DMS153 (cell line): ENCODE measurements around the gene FAT1.

Source experiments
- DNase-seq: peaks from one replicate; lab custom pipeline; 2025; lab: John Stamatoyannopoulos, UW

Gene FAT1

DNA sequence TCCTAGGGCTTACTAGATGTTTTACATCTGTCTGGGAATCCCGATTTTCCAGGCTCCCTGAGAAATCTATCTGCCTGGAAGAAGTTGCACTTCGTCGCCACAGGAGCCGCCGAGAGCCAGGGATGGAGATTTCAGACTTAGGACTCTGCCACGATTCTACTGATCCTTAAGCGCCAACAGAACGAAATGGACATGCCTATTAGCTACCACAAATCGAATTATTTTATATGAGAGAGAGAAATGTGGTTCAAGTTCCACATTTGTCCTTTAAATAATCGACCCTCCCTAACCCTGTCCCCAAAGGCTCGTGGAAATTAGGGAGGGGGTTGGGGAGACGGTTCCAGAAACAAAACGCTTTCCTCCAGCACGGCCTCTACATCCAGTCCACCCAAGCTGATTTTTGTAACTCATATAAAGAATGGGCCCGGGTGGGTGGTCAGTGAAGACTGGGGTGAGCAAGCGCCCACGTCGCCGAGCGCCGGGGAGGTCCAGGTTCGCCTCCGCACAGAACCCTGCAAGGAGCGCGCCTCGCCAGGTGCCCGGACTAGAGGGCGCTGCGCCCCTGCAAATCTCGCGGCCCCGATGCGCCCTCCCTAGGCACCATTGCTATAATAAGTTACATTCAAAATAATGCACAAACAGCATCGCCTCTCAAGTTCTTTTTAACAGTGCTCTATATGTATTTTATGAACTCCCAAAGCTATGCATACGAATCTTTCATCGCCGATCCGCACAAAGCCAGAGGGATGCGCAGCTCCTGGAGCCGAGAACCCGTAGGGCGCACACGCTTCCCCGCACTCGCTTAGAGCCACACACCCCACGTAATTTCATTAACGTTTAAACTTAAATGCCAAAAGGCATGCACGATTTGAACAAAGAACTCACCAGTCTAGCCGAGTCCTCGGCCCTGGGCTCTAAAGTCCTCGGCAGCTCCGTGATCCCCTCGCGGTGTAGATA lies 2.1 kb upstream of the FAT1 start:
- DNase-seq: peak; percentile 58

DNA sequence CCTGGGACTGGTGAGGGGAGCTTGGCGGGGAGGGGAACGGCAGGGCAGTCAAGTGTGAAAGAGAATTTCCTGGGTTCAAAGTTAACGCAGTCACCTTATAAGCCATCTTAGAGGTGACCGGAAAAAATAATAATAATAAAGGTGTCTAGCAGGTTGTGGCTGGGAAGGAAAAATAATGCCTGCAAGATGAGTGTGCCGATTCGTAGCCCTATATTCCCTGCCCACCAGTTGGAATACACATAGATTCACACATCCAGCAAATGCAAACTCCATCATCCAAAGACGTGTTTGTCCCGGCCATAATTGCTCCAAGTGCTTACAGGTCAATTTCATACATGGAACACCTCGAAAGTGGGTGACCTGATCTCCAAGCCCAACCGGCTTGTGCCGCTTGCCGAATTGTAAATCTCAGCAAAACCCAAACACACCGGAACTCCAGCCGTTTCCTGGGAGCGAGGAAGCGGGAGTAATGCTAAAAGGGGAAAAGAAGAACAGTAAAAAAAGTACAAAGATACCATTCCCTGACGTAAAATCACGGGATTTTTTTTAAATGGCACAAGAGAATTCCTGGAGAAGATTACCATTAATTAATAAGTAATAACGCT lies 1.3 kb upstream of the FAT1 start:
- DNase-seq: peak; percentile 21

DNA sequence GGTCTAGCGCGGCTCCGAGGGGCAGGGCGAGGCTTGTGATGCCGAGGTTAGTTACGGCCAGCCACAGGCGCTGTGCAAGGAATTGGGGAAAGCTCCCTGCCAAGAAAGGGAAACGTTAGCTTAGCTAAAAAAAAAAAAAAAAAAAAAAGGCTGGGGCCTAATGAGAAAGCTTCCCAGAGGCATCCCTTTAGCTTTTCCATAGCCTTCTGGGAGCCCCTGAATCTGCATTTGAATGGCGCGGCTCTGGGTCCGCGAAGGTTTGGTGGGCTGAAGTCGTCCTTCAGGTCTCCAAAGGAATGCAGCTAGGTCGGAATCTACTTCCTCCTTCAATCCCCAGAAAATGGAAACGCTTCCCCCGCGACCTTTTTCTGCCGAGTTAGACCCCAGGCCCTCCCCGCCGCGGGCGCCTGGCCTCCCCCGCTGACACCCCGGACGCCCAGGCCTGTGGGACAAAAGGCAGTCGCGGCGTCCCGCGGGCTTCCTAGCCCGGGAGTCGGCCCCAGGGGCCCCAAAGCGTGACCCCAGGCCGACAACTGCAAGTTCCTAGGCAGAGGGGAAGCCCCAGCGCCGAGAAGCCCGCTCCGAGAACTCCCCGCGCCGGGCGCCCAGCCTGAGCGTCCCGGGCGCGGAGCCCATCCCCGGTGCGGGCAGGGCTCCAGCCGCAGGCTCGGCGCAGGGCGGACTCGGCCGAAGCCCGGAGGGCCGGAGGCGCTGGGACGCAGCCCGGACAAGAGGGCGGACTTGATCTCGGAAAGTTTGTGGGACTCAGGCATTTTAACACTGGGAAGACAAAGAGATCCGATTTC lies 605 bp upstream of the FAT1 start:
- peak; percentile 24 for DNase-seq

DNA sequence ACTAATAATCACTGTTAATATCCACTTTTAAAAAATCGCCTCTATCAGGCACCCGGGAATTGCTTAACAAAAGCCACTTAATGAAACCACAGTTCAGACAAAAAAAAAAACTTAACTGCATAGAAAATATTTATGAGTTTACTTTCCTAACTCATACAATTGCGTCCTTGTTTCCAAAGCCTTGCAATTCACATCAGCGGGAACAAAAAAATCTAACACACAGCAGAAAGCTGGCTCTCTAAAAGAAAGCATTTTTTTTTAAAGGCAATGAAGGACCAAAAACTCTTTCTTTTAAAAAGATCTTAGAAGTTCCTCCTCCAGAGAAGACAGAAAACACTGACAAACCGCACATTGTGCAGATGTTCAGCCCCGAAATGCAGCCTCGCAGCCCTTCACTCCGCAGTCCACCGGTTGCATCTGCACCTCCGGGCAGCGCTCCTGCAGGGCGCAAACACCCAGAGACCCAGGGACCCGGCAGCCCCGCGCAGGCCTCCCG lies 812 bp downstream of the FAT1 start:
- DNase-seq: peak; percentile 46

DNA sequence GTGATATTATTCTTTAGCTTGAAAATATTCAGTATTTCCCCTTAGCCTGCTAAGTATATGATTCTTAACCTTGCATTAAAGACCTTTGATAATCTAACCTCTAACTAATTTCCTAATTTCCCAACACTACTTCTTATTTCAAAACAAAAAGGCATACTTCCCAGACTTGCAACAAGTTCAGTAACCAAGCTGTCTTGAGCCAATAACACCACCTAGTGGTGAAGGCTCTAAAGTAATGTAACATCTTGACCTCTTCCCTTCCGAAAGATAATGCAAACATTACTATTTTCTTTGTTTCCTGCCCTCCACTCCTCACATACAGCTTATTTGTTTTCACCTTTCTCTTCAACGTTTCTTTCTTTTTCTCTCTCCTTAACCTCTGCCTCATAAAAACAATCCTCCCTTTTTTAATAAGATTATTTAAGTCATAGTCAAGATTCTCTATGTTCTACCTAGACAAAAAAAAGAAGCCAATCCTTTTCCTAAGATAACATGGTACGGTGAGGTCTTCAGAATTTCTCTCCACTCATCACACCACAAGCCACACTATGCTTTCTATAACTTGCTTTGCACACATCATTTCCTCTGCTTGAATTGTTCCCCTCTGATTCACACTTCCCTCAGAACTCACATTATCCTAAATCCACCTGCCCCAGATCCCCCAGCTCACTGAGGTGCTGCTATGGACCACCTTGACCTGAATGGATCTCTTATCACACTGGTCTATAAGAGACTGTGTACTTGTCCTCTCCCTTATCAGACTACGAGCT lies 3.5 kb downstream of the FAT1 start:
- no peak for DNase-seq

DNA sequence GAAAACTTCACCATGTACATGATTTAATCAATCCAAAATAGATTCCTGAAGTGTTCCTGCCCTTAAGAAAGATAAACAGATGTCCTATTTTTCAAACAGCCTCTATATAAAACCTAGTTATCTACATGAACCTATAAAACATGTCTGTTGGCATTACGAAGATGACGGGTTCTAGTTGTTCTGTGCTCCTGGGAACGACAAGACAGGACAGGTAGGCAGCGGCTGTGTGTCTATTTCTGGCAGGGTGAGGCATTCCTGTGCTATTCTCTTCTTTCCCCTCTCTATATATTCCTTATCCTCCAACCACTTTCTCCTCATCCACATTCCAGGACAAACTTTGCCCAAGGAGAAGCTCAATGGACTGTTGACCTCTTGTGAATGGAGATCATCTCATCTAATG lies 6.1 kb downstream of the FAT1 start:
- DNase-seq: no peak

DNA sequence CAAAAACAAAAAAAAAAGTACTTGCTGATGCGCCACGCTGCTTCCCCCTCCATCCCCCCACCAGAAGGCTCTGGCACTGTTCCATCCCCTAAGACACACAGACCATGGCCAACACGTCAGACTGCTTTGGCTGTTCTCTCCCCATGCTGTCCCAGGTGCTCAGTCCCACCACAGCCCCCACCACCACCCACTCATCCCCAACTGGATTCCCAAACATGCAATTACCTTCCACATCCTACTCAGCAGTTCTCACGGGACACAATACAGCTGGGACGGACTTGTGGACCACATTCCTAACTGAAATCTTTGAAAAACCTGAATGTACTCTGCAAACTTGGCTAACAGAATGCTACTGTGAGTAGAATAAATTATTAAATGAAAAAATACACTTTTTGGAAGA lies 8.6 kb downstream of the FAT1 start:
- no peak for DNase-seq

DNA sequence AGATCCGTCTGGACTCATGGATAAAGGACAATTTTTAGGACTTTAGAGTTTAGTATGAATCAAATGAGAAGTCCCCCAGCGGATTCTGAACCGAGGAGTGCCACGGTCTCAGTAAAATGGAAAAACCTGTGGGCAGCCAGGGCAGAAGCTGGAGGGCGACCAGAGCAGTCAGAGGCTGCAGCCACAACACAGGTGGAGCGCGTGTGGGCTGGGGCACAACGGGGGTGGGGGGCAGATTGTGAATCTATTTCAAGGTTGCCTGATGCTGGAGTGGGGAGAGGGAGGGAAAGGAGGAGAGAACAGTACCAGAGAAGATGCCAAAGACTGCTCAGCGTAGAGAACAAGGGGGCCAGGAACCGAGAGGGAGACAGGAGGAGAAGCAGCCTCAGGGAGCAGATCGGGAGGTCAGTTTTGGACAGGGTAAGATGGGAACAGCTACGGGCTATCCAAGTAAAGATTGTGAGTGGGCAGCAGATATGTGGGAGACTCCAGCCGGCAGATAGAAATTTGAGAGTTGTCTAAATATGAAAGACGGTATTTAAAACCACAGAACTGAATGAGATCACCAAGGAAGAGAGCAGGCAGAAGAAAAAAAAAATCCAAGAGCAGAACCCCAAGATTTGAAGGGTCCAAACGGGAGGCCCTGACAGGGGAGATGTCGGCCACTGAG lies 9.5 kb downstream of the FAT1 start:
- no peak for DNase-seq

DNA sequence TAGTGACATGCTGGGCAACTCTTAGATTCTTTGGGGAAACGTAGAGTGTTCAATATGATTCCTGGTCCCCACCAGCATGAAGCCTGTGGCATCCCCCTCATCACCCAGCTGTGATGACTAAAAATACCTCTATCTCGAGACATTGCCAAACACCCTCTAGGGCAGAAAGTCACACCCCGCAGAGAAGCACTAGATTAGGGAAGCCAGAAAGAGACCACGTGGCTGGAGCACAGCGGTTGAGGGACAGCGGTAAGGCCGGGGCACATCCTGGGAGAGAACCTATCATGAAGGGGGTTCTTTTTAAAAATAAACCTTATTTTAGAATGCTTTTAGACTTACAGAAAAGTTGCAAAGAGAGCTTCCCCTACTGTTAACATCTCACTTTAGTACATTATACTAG lies 11.0 kb downstream of the FAT1 start:
- DNase-seq: no peak

DNA sequence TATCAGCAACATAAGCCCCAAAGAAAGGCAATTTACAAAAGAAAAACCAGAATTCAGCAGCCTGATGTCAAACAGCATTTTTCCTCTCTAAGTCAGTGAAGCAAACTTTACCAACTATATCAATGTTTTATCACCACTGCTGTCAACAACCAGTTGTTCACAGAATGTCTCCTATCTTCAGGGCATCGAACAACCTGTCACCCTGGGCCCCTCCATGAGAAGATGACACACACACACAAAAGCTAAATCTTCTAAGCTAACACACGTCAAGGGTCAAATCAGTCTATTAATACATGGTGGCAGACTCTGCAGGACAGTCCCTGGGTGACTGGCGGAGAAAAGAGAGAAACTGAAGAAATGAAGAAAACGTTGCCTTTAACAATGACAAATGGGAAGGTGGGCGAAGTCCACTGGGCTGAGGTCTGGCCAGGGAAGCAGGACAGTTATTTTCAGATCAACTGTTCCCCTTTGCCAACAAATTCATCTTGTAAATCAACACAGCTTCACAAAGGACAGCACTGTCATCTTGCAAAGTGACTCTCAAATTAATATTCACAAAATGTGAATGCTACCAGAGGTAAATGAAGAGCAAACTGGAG lies 13.0 kb downstream of the FAT1 start:
- no peak for DNase-seq

DNA sequence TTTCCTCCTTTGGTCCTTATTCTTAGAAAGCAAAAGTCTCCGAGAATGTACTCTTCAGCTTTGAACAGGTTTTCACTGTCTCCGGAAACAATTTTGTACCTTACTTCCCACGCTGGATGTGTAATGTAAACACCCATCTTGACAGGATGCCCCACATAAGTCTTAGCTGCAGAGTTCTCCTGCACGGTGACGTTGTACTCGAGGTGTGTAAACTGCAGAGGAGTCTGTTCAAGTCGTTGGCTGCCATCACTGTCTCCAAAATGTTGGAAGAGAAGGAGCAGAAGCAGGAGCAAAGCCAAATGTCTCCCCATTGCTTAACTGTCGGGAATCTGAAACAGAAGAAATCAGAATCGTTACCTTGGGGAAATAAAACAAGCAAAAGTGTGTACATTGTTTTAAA lies 14.1 kb downstream of the FAT1 start:
- no peak for DNase-seq

DNA sequence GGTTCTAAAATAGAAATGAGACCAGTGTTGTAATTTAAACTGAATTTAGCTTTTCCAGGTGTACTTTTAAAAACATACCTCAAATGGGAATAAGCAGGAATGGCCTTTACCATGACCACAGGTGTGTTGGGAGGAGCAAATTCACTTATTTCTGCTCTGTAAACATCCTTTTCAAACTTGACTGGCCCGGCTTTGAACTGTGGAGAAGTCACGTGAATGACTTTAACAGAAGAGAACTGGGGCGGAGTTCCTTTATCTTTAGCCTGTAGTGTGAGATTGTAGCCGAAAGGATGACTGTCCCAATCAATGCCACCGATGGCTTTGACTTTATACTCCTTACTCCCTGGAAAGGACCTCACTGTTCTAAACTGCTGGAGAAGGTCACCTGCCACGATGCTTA lies 15.1 kb downstream of the FAT1 start:
- DNase-seq: no peak

DNA sequence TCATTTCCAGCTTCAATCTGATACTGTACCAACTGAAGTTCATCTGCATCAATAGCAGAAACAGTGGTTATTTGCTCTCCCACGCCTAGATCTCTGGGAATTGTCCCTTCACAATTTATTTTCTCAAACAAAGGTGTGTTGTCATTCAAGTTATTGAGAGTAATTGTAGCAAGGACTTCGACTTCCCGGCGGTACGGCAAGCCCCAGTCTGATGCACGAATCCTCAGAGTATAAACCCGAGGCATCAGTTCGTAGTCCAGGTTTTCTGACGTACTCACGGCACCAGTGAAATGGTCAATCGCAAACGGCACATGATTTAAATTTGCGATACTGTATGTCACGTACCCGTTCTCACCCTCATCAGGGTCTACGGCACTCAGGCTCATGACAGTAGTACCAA lies 15.7 kb downstream of the FAT1 start:
- no peak for DNase-seq

DNA sequence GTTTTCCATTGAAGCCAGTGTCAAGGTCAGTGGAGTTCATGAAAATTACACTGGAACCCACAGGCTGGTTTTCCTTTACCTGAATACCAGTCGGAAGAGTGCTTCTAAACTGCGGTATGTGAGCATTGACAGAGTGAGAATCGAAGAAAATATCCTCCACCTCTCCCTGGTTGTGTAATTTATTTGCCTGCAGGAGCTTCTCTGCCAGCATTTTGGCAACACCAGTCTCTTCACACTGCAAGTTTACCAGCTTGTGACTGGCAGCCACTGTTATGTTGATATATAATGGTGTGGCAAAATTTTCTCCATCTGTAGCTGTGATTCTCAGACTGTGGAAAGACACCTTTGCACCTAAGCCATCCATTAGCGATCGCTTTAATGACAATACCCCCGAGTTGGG lies 16.1 kb downstream of the FAT1 start:
- DNase-seq: no peak

DNA sequence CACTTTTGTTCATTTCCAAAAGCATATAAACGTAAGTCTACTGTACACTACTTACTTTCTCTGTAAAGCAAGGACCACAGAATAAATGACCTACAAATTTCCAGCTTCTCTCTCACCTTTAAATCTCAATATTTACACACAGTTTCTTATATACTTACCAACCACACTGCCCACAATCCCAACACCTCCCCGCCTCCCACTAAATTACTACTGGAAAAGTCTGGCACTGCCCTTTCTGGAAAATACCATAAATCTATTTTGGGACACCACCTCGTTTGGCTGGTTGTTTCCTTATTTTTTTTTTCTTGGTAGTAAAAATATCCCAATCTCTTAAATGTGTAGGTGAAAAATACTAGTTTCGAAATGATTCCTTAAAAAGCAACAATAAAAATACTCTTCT lies 19.6 kb downstream of the FAT1 start:
- no peak for DNase-seq

DNA sequence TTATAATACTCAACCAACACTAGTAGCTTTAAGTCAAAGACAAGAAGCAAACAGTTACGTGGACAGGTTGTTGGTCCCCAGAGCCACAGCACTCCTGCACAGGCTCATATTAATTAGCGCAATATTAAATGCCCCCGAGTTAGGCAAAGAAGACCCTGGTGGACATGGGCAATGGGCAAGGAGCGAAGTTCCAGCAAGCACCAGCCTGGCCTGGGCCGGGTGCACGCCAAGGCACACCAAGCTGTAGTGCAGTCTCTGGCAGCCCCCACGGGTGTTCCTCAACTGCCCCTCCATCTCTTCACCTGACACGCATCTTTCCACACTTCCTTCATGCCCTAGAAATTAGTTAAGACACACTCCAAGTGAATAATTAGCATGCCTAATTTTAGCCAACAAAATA lies 20.1 kb downstream of the FAT1 start:
- no peak for DNase-seq

DNA sequence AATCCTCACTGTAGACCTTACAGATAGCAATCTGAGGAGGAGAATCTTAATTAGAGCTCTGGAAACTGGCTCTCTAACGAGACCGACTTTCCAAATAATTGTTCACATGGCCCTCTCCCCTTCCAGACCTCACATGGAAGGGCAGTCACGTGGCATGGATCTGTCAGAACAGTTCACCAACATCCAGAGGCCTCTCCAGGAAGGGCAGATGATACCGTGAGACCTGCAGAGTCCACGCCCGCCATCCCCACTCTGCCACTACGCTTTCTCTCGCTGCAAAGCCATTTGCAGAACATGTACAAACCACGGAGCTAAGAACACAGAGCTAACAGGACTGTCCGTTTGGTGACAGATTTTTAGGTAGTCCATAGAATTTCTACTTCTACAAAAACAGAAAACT lies 20.7 kb downstream of the FAT1 start:
- DNase-seq: no peak

DNA sequence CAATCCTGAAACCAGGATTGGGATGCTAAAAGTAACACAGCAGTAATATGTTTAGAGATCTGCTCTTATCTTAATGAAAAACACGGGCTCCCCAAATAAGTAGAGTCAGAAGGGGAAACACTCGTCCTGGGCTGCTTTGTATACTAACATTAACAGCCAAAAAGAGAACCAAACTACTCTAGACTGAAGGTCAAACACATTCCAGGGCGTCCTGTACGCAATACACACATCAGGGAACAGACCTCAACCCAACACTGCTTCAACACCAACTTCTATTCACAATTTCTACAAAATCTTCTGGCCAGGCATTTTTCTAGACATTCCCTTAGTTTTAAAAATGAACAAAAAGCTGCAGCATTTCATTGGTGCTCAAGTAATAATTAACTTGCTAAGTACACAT lies 21.4 kb downstream of the FAT1 start:
- no peak for DNase-seq

DNA sequence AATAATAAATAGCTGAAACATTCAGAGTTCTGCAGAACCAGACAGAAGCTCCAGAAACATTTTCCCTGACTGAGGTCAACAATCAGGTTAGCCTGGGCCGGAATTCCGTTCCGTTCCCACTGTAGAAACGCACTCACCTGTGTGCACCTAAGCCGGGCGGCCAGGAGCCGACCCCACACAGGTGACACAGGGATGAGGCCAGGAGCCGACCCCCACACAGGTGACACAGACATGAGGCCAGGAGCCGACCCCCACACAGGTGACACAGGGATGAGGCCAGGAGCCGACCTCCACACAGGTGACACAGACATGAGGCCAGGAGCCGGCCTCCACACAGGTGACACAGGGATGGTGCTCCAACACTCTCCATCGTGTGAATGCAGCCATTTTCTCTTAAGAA lies 21.9 kb downstream of the FAT1 start:
- DNase-seq: no peak

DNA sequence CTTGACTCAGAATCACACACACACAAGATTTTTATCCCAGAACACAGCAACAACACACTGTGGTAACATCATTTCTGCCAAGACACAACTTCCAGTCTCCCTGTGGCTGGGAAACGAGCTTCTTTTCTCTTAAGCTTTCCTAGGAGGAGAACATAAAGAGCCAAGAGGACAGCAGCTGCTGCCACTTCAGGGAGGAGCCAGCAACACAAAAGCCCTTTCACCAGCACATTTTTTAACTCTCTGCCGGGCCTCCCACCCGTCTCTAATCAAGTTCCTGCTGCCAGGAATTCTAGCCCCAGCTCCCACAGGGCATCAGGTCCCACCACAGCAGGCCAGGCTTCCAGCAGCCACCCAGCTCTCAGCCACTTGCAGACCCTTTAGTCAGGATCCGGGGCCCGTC lies 22.4 kb downstream of the FAT1 start:
- DNase-seq: peak; percentile 41

DNA sequence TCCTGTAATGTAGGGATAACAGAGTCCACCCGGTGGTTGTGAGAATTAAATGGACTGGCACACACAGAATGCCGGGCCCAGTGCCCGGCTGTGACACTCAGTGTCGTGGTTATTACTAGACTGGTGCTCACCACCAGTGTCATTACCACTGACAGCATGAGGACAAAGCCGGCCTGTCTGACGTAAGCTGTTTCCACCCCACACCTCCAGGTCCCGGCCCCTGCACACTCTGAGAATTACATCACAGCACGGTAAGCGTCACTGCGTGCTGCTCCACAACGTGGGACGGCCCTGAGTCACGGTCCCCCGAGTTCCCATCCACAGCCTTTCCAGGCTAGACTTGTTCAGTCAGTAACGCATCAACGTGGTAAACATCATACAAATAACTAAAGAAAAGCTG lies 22.9 kb downstream of the FAT1 start:
- no peak for DNase-seq
